ENCODE data around the gene C20orf96.
A peak's percentile ranks its signal among the peaks of the same experiment; 100 is the strongest.
"Not testable (repeated sequence)": the region's sequence is repeated elsewhere in the genome, so short reads cannot be mapped to it uniquely, and the experiment has no call there.

The C20orf96 gene

GRCh38 chr20:278607-279571 lies 11.7 kb downstream of the C20orf96 start:
- DNase-seq, result no peak

- no peak for DNase-seq
Observed at GRCh38 chr20:278181-278580, 12.4 kb downstream of the C20orf96 start.

- no peak for DNase-seq
Observed at GRCh38 chr20:277496-277781, 13.1 kb downstream of the C20orf96 start.

GRCh38 chr20:276620-277495 lies 13.7 kb downstream of the C20orf96 start:
- no peak for DNase-seq

GRCh38 chr20:275791-276190 lies 14.8 kb downstream of the C20orf96 start:
- DNase-seq, result no peak

GRCh38 chr20:273884-274283 lies 16.7 kb downstream of the C20orf96 start:
- no peak for DNase-seq

GRCh38 chr20:272718-273117 lies 17.8 kb downstream of the C20orf96 start:
- DNase-seq, result no peak

- DNase-seq, result no peak
Observed at GRCh38 chr20:271528-271927, 19.0 kb downstream of the C20orf96 start.

GRCh38 chr20:271069-271468 lies 19.5 kb downstream of the C20orf96 start:
- no peak for DNase-seq

- DNase-seq, result no peak
Observed at GRCh38 chr20:270517-270916, 20.0 kb downstream of the C20orf96 start.

GRCh38 chr20:266596-267562 lies 23.7 kb downstream of the C20orf96 start:
- peak; percentile 64 for DNase-seq

GRCh38 chr20:263701-264100 lies 26.8 kb downstream of the C20orf96 start:
- no peak for DNase-seq

- no peak for DNase-seq
Observed at GRCh38 chr20:259981-260380, 30.6 kb downstream of the C20orf96 start.

- no peak for DNase-seq
Observed at GRCh38 chr20:258963-259362, 31.6 kb downstream of the C20orf96 start.

- no peak for DNase-seq
Observed at GRCh38 chr20:258269-258858, 32.2 kb downstream of the C20orf96 start.

- DNase-seq, result no peak
Observed at GRCh38 chr20:257419-257818, 33.1 kb downstream of the C20orf96 start, which contains the start of gene DEFB132. Gene DEFB132 (plus strand): TSS chr20:257724. CDS start chr20:257779, 55 bp downstream.

- not testable (repeated sequence) for DNase-seq
Observed at GRCh38 chr20:253447-253846, 37.1 kb downstream of the C20orf96 start.

- no peak for DNase-seq
Observed at GRCh38 chr20:252801-253200, 37.7 kb downstream of the C20orf96 start.

- no peak for DNase-seq
Observed at GRCh38 chr20:251354-251753, 39.2 kb downstream of the C20orf96 start.

GRCh38 chr20:242905-243304 lies 47.6 kb downstream of the C20orf96 start:
- no peak for DNase-seq

- no peak for DNase-seq
Observed at GRCh38 chr20:237929-238328, 52.6 kb downstream of the C20orf96 start.

GRCh38 chr20:237489-237888 lies 53.1 kb downstream of the C20orf96 start:
- no peak for DNase-seq
